IMR-90 (cell line): ENCODE results near the gene SUGCT. TPM values are rescaled to one million over a fixed set of nuclear protein-coding genes. Genes with fewer than 3 reads are reported as not detected.

Source experiments
- ATAC-seq: fragments of 200-7000 bp; cut with Tn5 transposase; 2 replicates; pipeline ENCODE4 v1.9.1; 2020; ENCODE audit warnings: low read depth, mild to moderate bottlenecking, moderate library complexity
- BruUV-seq: library from RNA; stranded (reverse); fragments of 400-500 nt; replicated peaks from 2 replicates; lab custom pipeline; 2021; lab: Mats Ljungman, UMichigan
- CTCF ChIA-PET: fragments of 300-600 bp; formaldehyde crosslinking; extraction: SDS; loops from one replicate; lab custom pipeline; 2021; ENCODE audit warnings: antibody characterized with exemption; lab: Yijun Ruan, JAX
- POLR2A ChIA-PET: fragments of 300-600 bp; sonication (Branson Sonifier 250); formaldehyde crosslinking; loops from one replicate; lab custom pipeline; 2022; ENCODE audit warnings: antibody characterized with exemption; ENCODE audit not compliant: unreplicated experiment; lab: Charles Lee
- DNase-seq: peaks from one replicate; pipeline ENCODE4 v3.0.0; 2013
- H2AFZ ChIP-seq: replicated peaks from 2 replicates; pipeline ENCODE3; 2013; ENCODE audit warnings: low read length, mild to moderate bottlenecking; ENCODE audit not compliant: poor library complexity
- H2AK5ac ChIP-seq: 2 replicates; pipeline ENCODE4 v1.6.1; 2013; ENCODE audit warnings: low read depth, low read length, inconsistent platforms
- H2AK9ac ChIP-seq: replicated peaks from 2 replicates; pipeline ENCODE3; 2013; ENCODE audit warnings: mild to moderate bottlenecking, low read depth, low read length, moderate library complexity; ENCODE audit not compliant: poor library complexity
- H2BK120ac ChIP-seq: 2 replicates; pipeline ENCODE4 v1.6.1; 2013; ENCODE audit warnings: low read depth, low read length, inconsistent platforms
- H2BK15ac ChIP-seq: 3 replicates; pipeline ENCODE4 v1.6.1; 2013; ENCODE audit warnings: low read depth, low read length, inconsistent platforms
- H2BK20ac ChIP-seq: 2 replicates; pipeline ENCODE4 v1.6.1; 2013; ENCODE audit warnings: low read depth, mild to moderate bottlenecking, inconsistent platforms, low read length, moderate library complexity
- H2BK5ac ChIP-seq: 2 replicates; pipeline ENCODE4 v1.6.1; 2013; ENCODE audit warnings: mild to moderate bottlenecking, low read depth, low read length, inconsistent platforms; ENCODE audit not compliant: poor library complexity, severe bottlenecking
- H3K14ac ChIP-seq: replicated peaks from 2 replicates; pipeline ENCODE4 v1.6.1; 2013; ENCODE audit warnings: low read depth, low read length, inconsistent platforms
- H3K18ac ChIP-seq: 2 replicates; pipeline ENCODE4 v1.6.1; 2013; ENCODE audit warnings: low read depth, low read length, control low read depth
- H3K23ac ChIP-seq: 2 replicates; pipeline ENCODE4 v1.6.1; 2013; ENCODE audit warnings: low read depth, low read length, inconsistent platforms
- H3K27ac ChIP-seq: 2 replicates; pipeline ENCODE4 v1.5.1; 2013; ENCODE audit warnings: mild to moderate bottlenecking, control low read depth, low read length; ENCODE audit not compliant: insufficient read depth
- H3K27me3 ChIP-seq: 2 replicates; pipeline ENCODE4 v1.6.1; 2013; ENCODE audit warnings: low read length; ENCODE audit not compliant: control insufficient read depth, insufficient read depth
- H3K36me3 ChIP-seq: 2 replicates; pipeline ENCODE4 v1.6.1; 2013; ENCODE audit warnings: low read length, mixed read lengths; ENCODE audit not compliant: control insufficient read depth, insufficient read depth
- H3K4ac ChIP-seq: 2 replicates; pipeline ENCODE4 v1.6.1; 2013; ENCODE audit warnings: low read depth, low read length, inconsistent platforms
- H3K4me1 ChIP-seq: 2 replicates; pipeline ENCODE4 v1.6.1; 2013; ENCODE audit warnings: low read length, mixed read lengths; ENCODE audit not compliant: control insufficient read depth, insufficient read depth
- H3K4me2 ChIP-seq: 2 replicates; pipeline ENCODE4 v1.6.1; 2013; ENCODE audit warnings: low read depth, mild to moderate bottlenecking, control low read depth, low read length, moderate library complexity
- H3K4me3 ChIP-seq: 2 replicates; pipeline ENCODE4 v1.5.1; 2013; ENCODE audit warnings: low read depth, mild to moderate bottlenecking, control low read depth, low read length, moderate library complexity; ENCODE audit not compliant: insufficient read depth
- H3K56ac ChIP-seq: 2 replicates; pipeline ENCODE4 v1.6.1; 2013; ENCODE audit warnings: low read length, inconsistent platforms; ENCODE audit not compliant: insufficient read depth; ENCODE audit errors: extremely low read depth
- H3K79me1 ChIP-seq, 2 experiments: 2 replicates each; pipeline ENCODE4 v1.6.1; 2013; ENCODE audit warnings: low read length in 2 of 2, inconsistent platforms in 1 of 2, low read depth in 1 of 2
- H3K9ac ChIP-seq: 2 replicates; pipeline ENCODE4 v1.6.1; 2013; ENCODE audit warnings: low read depth, low read length, control low read depth
- H3K9me1 ChIP-seq: 2 replicates; pipeline ENCODE4 v1.6.1; 2013; ENCODE audit warnings: low read length, inconsistent platforms; ENCODE audit not compliant: insufficient read depth
- H3K9me3 ChIP-seq: 2 replicates; pipeline ENCODE4 v1.6.1; 2013; ENCODE audit warnings: low read length; ENCODE audit not compliant: control insufficient read depth, insufficient read depth
- H4K20me1 ChIP-seq: 2 replicates; pipeline ENCODE4 v1.6.1; 2013; ENCODE audit warnings: low read length, inconsistent platforms; ENCODE audit not compliant: insufficient read depth
- H4K5ac ChIP-seq: 2 replicates; pipeline ENCODE4 v1.6.1; 2013; ENCODE audit warnings: mild to moderate bottlenecking, low read depth, low read length, control low read depth
- H4K8ac ChIP-seq, 2 experiments: 2 replicates each; pipeline ENCODE4 v1.6.1; 2013; ENCODE audit warnings: low read depth in 2 of 2, low read length in 2 of 2, control low read depth in 1 of 2, inconsistent platforms in 1 of 2
- H4K91ac ChIP-seq: 2 replicates; pipeline ENCODE4 v1.6.1; 2013; ENCODE audit warnings: low read depth, low read length, inconsistent platforms; ENCODE audit not compliant: insufficient read depth
- BHLHE40 ChIP-seq: fragments of 150-350 bp; IDR thresholded peaks from 2 replicates; pipeline ENCODE4 v1.6.1; 2016; ENCODE audit warnings: mild to moderate bottlenecking, low read depth, low read length
- CEBPB ChIP-seq: IDR thresholded peaks from 2 replicates; pipeline ENCODE4 v1.6.1; 2012; ENCODE audit warnings: low read depth, low read length, improper control_type of control experiment
- MAFK ChIP-seq: IDR thresholded peaks from 2 replicates; pipeline ENCODE4 v1.6.1; 2012; ENCODE audit warnings: low read depth, low read length, improper control_type of control experiment
- NFE2L2 ChIP-seq: fragments of 150-350 bp; IDR thresholded peaks from 2 replicates; pipeline ENCODE4 v1.6.1; 2016; ENCODE audit warnings: low read depth, mild to moderate bottlenecking, low read length
- POLR2A ChIP-seq: IDR thresholded peaks from 2 replicates; pipeline ENCODE4 v1.6.1; 2012; ENCODE audit warnings: mild to moderate bottlenecking, low read depth, low read length
- RCOR1 ChIP-seq: IDR thresholded peaks from 2 replicates; pipeline ENCODE4 v1.6.1; 2012; ENCODE audit warnings: mild to moderate bottlenecking, low read length, improper control_type of control experiment; ENCODE audit not compliant: insufficient replicate concordance
- RFX5 ChIP-seq: IDR thresholded peaks from 2 replicates; pipeline ENCODE4 v1.8.0; 2012; ENCODE audit warnings: low read depth, mild to moderate bottlenecking, low read length, moderate library complexity
- SMC3 ChIP-seq: fragments of 150-350 bp; IDR thresholded peaks from 2 replicates; pipeline ENCODE4 v1.6.1; 2016; ENCODE audit warnings: low read depth, mild to moderate bottlenecking, antibody characterized with exemption, low read length, moderate library complexity
- WGBS, 2 experiments: methylation state at CpG; one replicate each; pipeline versions ENCODE4 v1.1.5 to v1.1.7; 2013; ENCODE audit warnings: missing lambda C conversion rate in 2 of 2; ENCODE audit not compliant: insufficient read length in 1 of 2; ENCODE audit errors: extremely low coverage in 2 of 2; 5-methylcytosine and 5-hydroxymethylcytosine counted together
- dilution Hi-C: fragments of 300-500 bp; cut with HindIII; formaldehyde crosslinking; loops from one replicate; pipeline ENCODE4 v1.14.3; 2018; ENCODE audit warnings: low sequenced_read_pairs; ENCODE audit not compliant: unreplicated experiment
- in situ Hi-C: fragments of 300-500 bp; cut with MboI; formaldehyde crosslinking; loops from 3 replicates; pipeline ENCODE4 v1.14.3; 2019; ENCODE audit warnings: low sequenced_read_pairs, inconsistent platforms, mixed read lengths
- intact Hi-C: fragments of 100-400 bp; cut with micrococcal nuclease; formaldehyde crosslinking; loops from 2 replicates; pipeline ENCODE4 v1.10.0; 2022
- polyA plus RNA-seq, 3 experiments: library from polyadenylated mRNA; depleted of rRNA; stranded (reverse); fragments of >200 nt; gene quantifications; 2 replicates each; pipeline ENCODE4 v1.2.3, GENCODE V29; 2012; ENCODE audit warnings: low replicate concordance in 1 of 3
- total RNA-seq: library from RNA; depleted of rRNA; stranded (reverse); fragments of >200 nt; gene quantifications from 2 replicates; pipeline ENCODE4 v1.2.3, GENCODE V29; 2012
- TF ChIP-seq, protein P1 (sequence below): conservative IDR thresholded peaks from 2 replicates; pipeline ENCODE4 v1.5.1; 2012; ENCODE audit warnings: mild to moderate bottlenecking, low read depth, low read length, improper control_type of control experiment
- TF ChIP-seq, protein P2 (sequence below): fragments of 150-350 bp; IDR thresholded peaks from 2 replicates; pipeline ENCODE4 v1.6.1; 2017; ENCODE audit warnings: mild to moderate bottlenecking, antibody characterized with exemption, low read length, low read depth
- TF ChIP-seq, protein P3 (sequence below): fragments of 150-350 bp; IDR thresholded peaks from 2 replicates; pipeline ENCODE4 v1.6.1; 2016; ENCODE audit warnings: low read depth, mild to moderate bottlenecking, low read length, moderate library complexity, borderline replicate concordance

SUGCT gene
- total and polyA plus RNA-seq, 2 of the 4 experiments (the other 2 are of a cell fraction) = 5.9 to 8.3 TPM

DNA sequence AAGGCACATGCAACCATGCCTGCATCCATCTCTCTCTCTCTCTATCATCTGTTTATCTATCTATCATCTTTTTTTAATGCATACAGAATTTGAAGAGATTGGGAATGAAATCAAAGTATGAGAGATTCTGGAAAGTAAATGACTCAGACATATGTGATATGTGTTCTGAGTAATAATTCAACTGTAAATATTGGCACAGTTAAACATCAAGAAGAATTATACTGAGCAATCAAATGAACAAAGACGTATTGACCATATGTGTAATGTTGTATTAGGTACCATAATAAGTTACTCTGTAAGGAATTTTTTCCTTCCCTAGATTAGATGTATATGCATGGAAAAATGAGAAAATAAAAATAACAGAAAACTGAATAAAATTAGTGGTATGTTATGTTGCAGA is 108.3 kb downstream of the SUGCT start:
- Histone ChIP-seq H3K56ac (no peak overlapping the region), H4K8ac (no peak overlapping the region), H3K4me1 (no peaks in the 10 kb centered on the region), H2BK5ac (no peak overlapping the region), H2BK120ac (no peak overlapping the region), H2AK5ac (no peak overlapping the region), H2BK20ac (no peak overlapping the region), H3K18ac (no peak overlapping the region), H3K9me1 (no peaks in the 10 kb centered on the region; the same call in 1 of the 2 replicates), H4K5ac (no peak overlapping the region), H3K9me3 (no peaks in the 10 kb centered on the region), H4K20me1 (no peaks in the 10 kb centered on the region), H2AFZ (no peak overlapping the region), H3K27me3 (no peaks in the 10 kb centered on the region), H3K4me2 (no peak overlapping the region), H3K79me1 (no peaks in the 10 kb centered on the region), H3K23ac (no peak overlapping the region), H3K27ac (no peak overlapping the region), H3K36me3 (no peaks in the 10 kb centered on the region), H3K9ac (no peak overlapping the region), H2BK15ac (no peak overlapping the region), H4K91ac (no peak overlapping the region), H3K4me3 (no peak overlapping the region), H3K4ac (no peak overlapping the region), H2AK9ac (no peak overlapping the region), H3K14ac (no peak overlapping the region)
- ChIA-PET CTCF (no interaction called here), POLR2A (no interaction called here)
- BruUV-seq = no TSS peak
- DNase-seq (peak; percentile 12), ATAC-seq (no peak)
- intact Hi-C loops (no loop called here), in situ Hi-C loops (no loop called here), dilution Hi-C loops (no loop called here)
- WGBS, 2 experiments = no CpG with 5 or more reads among the region's 1 CpG
- no peak for TF ChIP-seq CEBPB
- TF ChIP-seq MAFK = no peak
- no peak for TF ChIP-seq SMC3
- no peak for TF ChIP-seq POLR2A
- TF ChIP-seq BHLHE40 = no peak
- no peak for TF ChIP-seq NFE2L2
- no peak for TF ChIP-seq RFX5
- TF ChIP-seq, protein P1, sequence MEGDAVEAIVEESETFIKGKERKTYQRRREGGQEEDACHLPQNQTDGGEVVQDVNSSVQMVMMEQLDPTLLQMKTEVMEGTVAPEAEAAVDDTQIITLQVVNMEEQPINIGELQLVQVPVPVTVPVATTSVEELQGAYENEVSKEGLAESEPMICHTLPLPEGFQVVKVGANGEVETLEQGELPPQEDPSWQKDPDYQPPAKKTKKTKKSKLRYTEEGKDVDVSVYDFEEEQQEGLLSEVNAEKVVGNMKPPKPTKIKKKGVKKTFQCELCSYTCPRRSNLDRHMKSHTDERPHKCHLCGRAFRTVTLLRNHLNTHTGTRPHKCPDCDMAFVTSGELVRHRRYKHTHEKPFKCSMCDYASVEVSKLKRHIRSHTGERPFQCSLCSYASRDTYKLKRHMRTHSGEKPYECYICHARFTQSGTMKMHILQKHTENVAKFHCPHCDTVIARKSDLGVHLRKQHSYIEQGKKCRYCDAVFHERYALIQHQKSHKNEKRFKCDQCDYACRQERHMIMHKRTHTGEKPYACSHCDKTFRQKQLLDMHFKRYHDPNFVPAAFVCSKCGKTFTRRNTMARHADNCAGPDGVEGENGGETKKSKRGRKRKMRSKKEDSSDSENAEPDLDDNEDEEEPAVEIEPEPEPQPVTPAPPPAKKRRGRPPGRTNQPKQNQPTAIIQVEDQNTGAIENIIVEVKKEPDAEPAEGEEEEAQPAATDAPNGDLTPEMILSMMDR = no peak
- TF ChIP-seq RCOR1 = no peak
- TF ChIP-seq, protein P2, sequence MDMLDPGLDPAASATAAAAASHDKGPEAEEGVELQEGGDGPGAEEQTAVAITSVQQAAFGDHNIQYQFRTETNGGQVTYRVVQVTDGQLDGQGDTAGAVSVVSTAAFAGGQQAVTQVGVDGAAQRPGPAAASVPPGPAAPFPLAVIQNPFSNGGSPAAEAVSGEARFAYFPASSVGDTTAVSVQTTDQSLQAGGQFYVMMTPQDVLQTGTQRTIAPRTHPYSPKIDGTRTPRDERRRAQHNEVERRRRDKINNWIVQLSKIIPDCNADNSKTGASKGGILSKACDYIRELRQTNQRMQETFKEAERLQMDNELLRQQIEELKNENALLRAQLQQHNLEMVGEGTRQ = no peak
- TF ChIP-seq, protein P3, sequence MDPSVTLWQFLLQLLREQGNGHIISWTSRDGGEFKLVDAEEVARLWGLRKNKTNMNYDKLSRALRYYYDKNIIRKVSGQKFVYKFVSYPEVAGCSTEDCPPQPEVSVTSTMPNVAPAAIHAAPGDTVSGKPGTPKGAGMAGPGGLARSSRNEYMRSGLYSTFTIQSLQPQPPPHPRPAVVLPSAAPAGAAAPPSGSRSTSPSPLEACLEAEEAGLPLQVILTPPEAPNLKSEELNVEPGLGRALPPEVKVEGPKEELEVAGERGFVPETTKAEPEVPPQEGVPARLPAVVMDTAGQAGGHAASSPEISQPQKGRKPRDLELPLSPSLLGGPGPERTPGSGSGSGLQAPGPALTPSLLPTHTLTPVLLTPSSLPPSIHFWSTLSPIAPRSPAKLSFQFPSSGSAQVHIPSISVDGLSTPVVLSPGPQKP = no peak
